ENCODE results near the gene ADCY3. TPM values are rescaled to one million over a fixed set of nuclear protein-coding genes. Genes with fewer than 3 reads are reported as not detected.

Gene ADCY3
- total and polyA plus RNA-seq, 2 of the 4 experiments (the other 2 are of a cell fraction): 17.4 to 46.1 TPM

DNA sequence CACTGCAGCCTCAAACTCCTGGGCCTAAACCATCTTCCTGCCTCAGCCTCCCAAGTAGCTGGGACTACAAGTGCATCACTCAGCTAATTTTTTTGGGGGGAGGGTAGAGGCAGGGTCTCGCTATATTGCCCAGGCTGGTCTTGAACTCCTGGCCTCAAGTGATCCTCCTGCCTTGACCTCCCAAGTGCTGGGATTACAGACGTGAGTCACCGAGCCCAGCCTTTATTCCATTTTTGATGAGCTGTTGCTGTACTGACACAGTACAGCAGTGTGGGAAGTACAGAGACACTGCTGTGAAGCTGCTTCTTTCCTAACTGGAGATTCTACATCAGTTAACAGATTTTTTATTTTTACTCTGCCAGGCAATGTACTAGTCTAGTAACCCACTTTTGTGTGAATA lies 145.7 kb downstream of the ADCY3 start:
- Histone ChIP-seq H4K20me1 (ENCODE audit: insufficient read depth, low read length) (no peaks in the 10 kb centered on the region), H4K8ac (ENCODE audit: low read depth in 2 of 2, low read length in 2 of 2) (no peak overlapping the region), H3K36me3 (ENCODE audit: control insufficient read depth, insufficient read depth, low read length) (peaks cover 4% of the 10 kb centered on the region; the same call in 1 of the 2 replicates), H2AK9ac (replicated peaks; ENCODE audit: low read depth, low read length, poor library complexity) (no peak overlapping the region), H2BK120ac (ENCODE audit: low read depth, low read length) (no peak overlapping the region), H2BK5ac (ENCODE audit: low read depth, low read length, poor library complexity, severe bottlenecking) (no peak overlapping the region), H3K23ac (ENCODE audit: low read depth, low read length) (no peak overlapping the region), H4K91ac (ENCODE audit: insufficient read depth, low read depth, low read length) (no peak overlapping the region), H3K56ac (ENCODE audit: extremely low read depth, insufficient read depth, low read length) (no peak overlapping the region), H3K79me1 (ENCODE audit: low read depth in 1 of 2, low read length in 2 of 2) (no peaks in the 10 kb centered on the region), H2BK15ac (ENCODE audit: low read depth, low read length) (no peak overlapping the region), H3K9me1 (ENCODE audit: insufficient read depth, low read length) (no peaks in the 10 kb centered on the region), H4K5ac (ENCODE audit: low read depth, low read length) (no peak overlapping the region), H3K4me3 (ENCODE audit: insufficient read depth, low read depth, low read length) (no peak overlapping the region), H3K18ac (ENCODE audit: low read depth, low read length) (no peak overlapping the region), H2BK20ac (ENCODE audit: low read depth, low read length) (no peak overlapping the region), H3K27me3 (ENCODE audit: control insufficient read depth, insufficient read depth, low read length) (no peaks in the 10 kb centered on the region), H2AFZ (replicated peaks; ENCODE audit: low read length, poor library complexity) (no peak overlapping the region), H3K4me2 (ENCODE audit: low read depth, low read length) (no peak overlapping the region), H3K4ac (ENCODE audit: low read depth, low read length) (no peak overlapping the region), H3K9ac (ENCODE audit: low read depth, low read length) (no peak overlapping the region), H2AK5ac (ENCODE audit: low read depth, low read length) (no peak overlapping the region), H3K14ac (replicated peaks; ENCODE audit: low read depth, low read length) (no peak overlapping the region), H3K4me1 (ENCODE audit: control insufficient read depth, insufficient read depth, low read length) (no peaks in the 10 kb centered on the region), H3K9me3 (ENCODE audit: control insufficient read depth, insufficient read depth, low read length) (no peaks in the 10 kb centered on the region), H3K27ac (ENCODE audit: insufficient read depth, low read length) (no peak overlapping the region)
- dilution Hi-C loops (cut with HindIII; ENCODE audit: low sequenced_read_pairs, unreplicated experiment): no loop called here
- ATAC-seq (ENCODE audit: low read depth) (no peak), DNase-seq (no peak)
- intact Hi-C loops (cut with micrococcal nuclease): no loop called here
- no CpG with 5 or more reads among the region's 3 CpGs for WGBS, 2 experiments (ENCODE audit: extremely low coverage in 2 of 2, insufficient read length in 1 of 2)
- CTCF ChIA-PET: no interaction called here
- POLR2A ChIA-PET (ENCODE audit: unreplicated experiment): no interaction called here
- no TSS peak for BruUV-seq (replicated peaks)
- in situ Hi-C loops (cut with MboI; ENCODE audit: low sequenced_read_pairs): no loop called here
- TF ChIP-seq, protein P1, sequence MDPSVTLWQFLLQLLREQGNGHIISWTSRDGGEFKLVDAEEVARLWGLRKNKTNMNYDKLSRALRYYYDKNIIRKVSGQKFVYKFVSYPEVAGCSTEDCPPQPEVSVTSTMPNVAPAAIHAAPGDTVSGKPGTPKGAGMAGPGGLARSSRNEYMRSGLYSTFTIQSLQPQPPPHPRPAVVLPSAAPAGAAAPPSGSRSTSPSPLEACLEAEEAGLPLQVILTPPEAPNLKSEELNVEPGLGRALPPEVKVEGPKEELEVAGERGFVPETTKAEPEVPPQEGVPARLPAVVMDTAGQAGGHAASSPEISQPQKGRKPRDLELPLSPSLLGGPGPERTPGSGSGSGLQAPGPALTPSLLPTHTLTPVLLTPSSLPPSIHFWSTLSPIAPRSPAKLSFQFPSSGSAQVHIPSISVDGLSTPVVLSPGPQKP (IDR thresholded peaks at IDR 0.05; ENCODE audit: borderline replicate concordance, low read depth, low read length): no peak
- no peak for TF ChIP-seq RCOR1 (IDR thresholded peaks at IDR 0.05; ENCODE audit: insufficient replicate concordance, low read length)
- no peak for TF ChIP-seq RAD21 (IDR thresholded peaks at IDR 0.05; ENCODE audit: low read length)
- TF ChIP-seq MAZ (IDR thresholded peaks at IDR 0.05; ENCODE audit: borderline replicate concordance, low read depth, low read length): no peak
- TF ChIP-seq, protein P2, sequence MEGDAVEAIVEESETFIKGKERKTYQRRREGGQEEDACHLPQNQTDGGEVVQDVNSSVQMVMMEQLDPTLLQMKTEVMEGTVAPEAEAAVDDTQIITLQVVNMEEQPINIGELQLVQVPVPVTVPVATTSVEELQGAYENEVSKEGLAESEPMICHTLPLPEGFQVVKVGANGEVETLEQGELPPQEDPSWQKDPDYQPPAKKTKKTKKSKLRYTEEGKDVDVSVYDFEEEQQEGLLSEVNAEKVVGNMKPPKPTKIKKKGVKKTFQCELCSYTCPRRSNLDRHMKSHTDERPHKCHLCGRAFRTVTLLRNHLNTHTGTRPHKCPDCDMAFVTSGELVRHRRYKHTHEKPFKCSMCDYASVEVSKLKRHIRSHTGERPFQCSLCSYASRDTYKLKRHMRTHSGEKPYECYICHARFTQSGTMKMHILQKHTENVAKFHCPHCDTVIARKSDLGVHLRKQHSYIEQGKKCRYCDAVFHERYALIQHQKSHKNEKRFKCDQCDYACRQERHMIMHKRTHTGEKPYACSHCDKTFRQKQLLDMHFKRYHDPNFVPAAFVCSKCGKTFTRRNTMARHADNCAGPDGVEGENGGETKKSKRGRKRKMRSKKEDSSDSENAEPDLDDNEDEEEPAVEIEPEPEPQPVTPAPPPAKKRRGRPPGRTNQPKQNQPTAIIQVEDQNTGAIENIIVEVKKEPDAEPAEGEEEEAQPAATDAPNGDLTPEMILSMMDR (conservative IDR thresholded peaks at IDR 0.05; ENCODE audit: low read depth, low read length): no peak

Measured in IMR-90 (cell line).